Ovary (tissue), 3 donors: ENCODE results near the gene ACSL6.

Experiments used
- POLR2A ChIP-seq: fragments of 450-650 bp; IDR thresholded peaks from one replicate; pipeline ENCODE4 v1.6.1; 2017; ENCODE audit warnings: antibody characterized with exemption, mild to moderate bottlenecking, moderate library complexity
- TF ChIP-seq, protein P1 (sequence below), 3 donors: fragments of 450-650 bp in 2 of 3; fragments of 200-600 bp in 1 of 3; IDR thresholded peaks; one replicate each; pipeline versions ENCODE4 v1.5.1 to v1.8.0; 2016 to 2022; ENCODE audit warnings: antibody characterized with exemption in 3 of 3, mild to moderate bottlenecking in 1 of 3
- donor health status: DM: no; HTN: no; CAD: no.

DNA sequence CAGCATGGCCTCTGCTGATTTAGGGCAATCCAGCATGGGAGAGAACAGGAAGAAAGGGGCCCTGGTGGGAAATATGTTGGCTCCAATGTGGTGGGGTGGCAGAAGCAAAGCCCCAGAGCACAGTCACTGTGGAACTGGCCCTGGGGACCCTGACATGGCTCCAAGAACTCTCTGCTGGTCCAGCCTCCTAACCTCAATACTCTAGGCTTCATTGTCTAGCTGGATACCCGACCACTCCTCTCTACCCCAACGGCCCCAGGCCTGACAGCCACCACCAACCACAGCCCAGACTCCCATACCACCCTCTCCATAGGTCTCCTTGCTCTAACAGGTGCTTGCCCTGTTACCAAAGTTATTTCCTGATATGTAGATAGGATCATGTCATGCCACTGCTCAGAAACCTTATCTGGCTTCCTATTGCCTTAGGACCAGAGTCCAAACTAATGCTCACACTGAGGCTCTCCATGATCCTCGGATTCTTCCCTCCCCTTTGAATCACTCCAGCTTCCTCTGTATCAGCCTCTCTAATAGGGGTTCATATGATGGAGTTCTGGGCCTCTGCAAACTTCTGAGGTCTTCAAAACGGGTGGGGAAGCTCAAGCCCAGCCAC lies 12.9 kb downstream of the ACSL6 start:
- TF ChIP-seq, protein P1, sequence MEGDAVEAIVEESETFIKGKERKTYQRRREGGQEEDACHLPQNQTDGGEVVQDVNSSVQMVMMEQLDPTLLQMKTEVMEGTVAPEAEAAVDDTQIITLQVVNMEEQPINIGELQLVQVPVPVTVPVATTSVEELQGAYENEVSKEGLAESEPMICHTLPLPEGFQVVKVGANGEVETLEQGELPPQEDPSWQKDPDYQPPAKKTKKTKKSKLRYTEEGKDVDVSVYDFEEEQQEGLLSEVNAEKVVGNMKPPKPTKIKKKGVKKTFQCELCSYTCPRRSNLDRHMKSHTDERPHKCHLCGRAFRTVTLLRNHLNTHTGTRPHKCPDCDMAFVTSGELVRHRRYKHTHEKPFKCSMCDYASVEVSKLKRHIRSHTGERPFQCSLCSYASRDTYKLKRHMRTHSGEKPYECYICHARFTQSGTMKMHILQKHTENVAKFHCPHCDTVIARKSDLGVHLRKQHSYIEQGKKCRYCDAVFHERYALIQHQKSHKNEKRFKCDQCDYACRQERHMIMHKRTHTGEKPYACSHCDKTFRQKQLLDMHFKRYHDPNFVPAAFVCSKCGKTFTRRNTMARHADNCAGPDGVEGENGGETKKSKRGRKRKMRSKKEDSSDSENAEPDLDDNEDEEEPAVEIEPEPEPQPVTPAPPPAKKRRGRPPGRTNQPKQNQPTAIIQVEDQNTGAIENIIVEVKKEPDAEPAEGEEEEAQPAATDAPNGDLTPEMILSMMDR (IDR thresholded peaks at IDR 0.05) = no peak
- TF ChIP-seq POLR2A = no peak
